HuH-7 (cell line): ENCODE measurements around the gene GPATCH3.
"Not testable (repeated sequence)": the region's sequence is repeated elsewhere in the genome, so short reads cannot be mapped to it uniquely, and the experiment has no call there.

ENCODE experiments used
- DNase-seq: peaks from one replicate; pipeline ENCODE4 v3.0.0; 2011; ENCODE audit warnings: low spot score

The GPATCH3 gene

GRCh38 chr1:26913389-26913753 is 13.1 kb upstream of the GPATCH3 start:
- no peak for DNase-seq

DNA sequence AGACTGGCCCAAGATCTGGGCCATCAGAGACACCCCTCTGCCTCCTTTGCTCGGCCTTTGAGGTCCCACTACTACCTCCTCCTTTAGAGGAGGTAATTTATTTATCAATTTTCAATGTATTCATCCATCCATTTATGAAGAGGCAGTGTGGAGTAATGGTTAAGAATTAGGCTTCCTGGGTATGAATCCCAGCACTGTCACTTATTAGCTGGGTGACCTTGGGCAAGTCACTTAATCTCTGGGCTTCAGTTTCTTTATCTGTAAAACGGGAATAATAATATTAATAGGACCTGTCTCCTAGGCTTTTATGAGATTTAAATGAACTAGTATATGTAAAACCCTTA is 11.9 kb upstream of the GPATCH3 start:
- no peak for DNase-seq

DNA sequence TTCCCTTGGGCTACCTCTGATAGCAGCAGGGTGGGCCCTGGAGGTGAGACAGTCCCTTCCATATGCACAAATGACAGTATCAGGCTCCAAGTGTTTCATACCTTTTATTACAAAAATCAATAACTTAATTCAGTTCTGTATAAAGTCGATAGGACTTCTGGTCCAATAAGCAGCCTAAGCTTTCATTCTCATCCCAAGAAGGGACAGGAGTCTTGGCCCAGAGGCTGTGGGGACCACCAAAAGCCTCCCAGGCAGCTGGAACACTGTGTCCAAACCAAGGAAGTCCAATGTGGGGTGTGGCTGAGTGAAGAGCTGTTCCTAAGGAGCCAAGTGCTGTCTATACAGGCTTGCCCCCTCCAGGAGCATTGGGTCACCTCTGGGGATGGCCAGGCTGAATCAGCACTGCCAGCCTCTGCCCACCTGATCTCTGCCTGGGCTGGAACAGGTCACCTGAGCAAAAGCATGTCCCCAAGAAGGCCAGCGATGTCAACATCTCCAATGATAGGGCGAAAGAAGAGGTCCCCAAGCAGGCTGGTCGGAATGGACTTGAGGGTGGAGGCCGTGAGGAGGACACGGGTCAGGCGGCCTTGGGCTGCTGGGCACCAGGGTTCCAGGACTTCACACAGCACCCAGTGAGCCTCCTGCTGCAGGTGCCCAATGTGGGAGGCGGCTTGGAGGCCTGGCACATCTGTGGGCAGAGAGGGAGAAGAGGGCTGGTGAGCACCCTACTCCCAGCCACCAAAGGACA is 11.3 kb upstream of the GPATCH3 start:
- DNase-seq: no peak

DNA sequence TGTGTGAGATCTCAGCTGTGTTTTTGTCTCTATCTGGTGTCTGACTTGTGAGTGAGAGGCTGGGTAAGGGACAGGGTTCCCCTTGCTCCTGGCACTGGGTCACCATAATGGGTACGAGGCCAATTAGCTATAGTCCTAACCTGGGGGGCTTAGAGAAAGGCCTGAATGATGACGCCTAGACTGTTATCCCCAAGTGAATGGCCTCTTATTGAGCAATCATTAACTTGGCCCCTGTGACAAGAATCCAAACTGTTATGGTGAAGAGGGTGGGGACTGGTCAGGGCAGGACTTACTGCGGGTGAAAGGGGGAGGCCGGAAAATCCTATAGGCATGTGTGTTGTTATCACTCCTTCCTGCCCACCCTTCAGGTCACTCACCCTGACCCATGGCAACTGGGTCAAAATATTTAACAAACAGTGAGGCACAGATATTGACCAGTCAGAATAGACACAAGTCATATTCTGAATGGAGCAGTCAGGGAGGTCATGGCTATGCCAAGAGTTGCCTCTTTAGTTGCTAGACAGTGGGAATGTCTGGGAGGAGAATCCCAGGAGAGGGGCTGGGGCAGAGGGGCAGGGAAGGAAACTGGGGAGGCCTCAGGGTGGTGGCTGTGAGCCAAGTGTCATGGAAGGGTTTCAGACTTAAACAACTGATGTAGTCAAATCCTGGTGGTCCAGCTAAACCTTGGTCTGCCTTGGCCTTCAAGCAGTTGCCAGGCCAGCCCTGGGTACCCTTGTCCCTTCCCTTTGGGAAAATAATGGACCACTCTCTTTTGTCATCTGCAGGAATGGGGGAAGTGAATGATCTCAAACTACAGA is 10.3 kb upstream of the GPATCH3 start:
- DNase-seq: peak; percentile 59

- no peak for DNase-seq
These were observed 9.7 kb upstream of the GPATCH3 start for GRCh38 chr1:26909951-26910342.

GRCh38 chr1:26907071-26907917 is 7.0 kb upstream of the GPATCH3 start:
- DNase-seq: no peak

DNA sequence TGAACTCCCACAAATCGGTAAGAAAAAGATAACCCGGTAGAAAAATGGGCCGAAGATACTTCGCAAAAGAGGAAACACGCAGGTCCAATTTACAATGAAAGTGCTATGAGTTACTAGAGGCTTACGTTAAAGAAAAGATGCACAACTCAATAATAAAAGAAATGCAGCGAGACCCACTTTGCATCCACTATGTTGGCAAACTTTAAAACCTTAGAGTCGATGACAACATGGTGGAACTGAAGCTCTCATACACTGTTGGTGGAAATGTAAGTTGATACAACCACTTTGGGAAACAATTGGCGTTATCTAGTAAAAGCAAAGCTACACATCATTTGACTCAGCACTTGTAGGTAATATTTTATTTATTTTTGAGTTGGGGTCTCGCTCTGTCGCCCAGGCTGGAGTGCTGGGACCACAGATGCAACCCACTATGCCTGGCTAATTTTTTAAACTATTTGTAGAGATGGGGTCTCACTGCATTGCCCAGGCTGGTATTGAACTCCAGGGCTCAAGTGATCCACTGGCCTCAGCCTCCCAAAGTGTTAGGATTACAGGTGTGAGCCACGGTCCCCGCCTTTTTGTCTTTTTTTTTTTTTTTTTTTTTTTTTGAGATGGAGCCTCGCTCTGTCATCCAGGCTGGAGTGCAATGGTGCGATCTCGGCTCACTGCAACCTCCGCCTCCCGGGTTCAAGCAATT is 696 bp upstream of the GPATCH3 start:
- DNase-seq: no peak

DNA sequence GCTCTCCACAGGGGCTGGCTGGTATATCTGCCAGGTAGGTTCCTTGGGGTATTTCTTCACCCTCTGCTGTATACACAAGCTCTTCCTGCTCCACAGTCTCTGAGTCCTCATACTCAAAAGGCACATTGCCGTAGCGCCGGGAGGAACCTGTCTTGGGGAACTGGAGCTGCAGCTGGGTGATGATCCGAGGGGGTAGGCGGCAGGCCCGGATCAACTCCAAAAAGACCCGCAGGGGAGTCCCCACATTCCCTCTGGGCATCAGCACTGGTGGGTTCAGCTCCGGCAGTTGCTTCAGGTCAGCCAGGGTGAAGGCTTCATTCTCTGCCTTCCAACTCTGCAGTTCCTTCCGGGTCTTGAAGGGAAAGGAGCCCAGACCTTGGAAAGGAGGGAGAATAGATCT is 2.9 kb downstream of the GPATCH3 start:
- DNase-seq: no peak

GRCh38 chr1:26894263-26894662 is 6.0 kb downstream of the GPATCH3 start:
- no peak for DNase-seq

DNA sequence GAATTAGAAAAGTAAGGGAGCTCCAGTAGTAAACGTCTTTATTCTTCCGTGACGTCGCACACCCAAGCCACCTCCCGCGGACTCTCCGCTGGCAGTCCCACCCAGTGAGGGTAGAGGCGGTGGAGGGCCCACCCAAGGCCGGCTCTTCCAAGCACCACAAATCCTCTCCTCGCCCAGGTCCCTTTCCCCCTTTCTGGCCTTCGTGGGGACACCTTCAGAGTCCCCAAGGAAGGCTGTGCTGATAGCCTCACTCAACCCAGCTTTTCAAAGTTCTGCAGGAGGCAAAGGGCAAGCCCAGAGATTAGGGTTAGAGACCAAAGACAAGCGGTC is 9.8 kb downstream of the GPATCH3 start:
- no peak for DNase-seq

DNA sequence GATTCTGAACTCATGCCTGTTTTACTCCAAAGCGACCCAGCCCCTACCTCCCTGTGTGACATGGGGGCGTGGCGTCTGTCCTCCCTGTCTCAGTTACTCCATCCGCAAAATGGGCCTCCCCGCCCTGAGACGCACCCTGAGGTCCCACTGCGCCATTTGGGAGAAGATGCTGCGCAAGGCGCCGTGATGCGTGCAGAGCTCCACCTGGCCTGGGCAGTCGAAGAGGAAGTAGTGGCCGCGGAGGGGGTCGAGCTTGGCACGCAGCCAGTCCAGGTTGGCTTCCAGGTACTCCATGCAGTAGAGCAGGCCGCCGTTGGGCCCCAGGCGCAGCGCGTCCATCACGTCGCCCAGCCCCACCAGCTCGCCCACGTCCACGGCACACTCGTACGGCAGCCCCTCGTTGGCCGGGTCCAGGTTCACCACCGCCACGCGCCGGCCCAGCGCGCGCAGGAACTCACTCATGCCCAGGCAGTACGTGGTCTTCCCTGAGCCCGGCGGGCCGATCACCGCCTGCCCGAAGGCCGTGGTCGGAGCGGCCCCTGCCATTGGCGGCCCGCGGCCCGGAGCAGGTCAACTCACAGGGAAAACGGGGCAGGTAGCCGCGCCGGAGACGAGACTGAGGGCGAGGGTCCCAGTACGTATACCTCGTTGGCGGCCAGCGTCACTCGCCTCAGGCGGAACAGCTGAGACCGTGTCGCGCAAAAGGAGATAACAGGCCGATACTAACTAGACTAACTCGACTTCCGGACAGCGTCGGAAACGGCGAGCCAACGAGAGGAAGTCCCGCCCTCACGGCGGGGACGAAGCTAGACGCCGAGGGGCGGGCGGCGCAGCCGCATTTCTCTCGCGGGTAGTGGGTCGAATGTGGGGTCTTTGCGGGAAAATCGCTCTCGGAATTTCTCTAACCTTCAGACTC is 10.5 kb downstream of the GPATCH3 start, which contains the start of gene GPN2:
Gene GPN2, minus strand, starts transcription at position 733 of the 916 bp plus-strand sequence. Its CDS starts 187 bp downstream, at position 546.
- DNase-seq: peak; percentile 78

DNA sequence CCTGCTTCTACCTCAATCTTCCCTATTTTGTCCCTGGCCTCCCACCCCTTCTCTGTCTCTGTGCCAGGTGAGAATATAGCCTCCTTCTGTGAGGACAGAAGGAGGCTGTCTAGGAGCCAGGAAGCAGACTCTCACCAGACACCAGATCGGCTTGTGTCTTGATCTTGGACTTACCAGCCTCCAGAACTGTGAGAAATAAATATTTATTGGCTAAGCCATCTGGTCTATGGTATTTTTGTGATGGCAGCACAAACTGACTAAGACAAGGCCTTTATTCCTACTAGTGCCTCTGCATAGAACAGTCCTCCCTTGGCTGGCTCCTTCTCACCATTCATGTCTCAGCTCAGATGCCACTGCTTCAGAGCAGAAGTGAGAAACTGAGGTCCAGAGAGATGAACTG is 12.0 kb downstream of the GPATCH3 start:
- DNase-seq: no peak

GRCh38 chr1:26887125-26887524 is 13.1 kb downstream of the GPATCH3 start:
- DNase-seq: no peak

DNA sequence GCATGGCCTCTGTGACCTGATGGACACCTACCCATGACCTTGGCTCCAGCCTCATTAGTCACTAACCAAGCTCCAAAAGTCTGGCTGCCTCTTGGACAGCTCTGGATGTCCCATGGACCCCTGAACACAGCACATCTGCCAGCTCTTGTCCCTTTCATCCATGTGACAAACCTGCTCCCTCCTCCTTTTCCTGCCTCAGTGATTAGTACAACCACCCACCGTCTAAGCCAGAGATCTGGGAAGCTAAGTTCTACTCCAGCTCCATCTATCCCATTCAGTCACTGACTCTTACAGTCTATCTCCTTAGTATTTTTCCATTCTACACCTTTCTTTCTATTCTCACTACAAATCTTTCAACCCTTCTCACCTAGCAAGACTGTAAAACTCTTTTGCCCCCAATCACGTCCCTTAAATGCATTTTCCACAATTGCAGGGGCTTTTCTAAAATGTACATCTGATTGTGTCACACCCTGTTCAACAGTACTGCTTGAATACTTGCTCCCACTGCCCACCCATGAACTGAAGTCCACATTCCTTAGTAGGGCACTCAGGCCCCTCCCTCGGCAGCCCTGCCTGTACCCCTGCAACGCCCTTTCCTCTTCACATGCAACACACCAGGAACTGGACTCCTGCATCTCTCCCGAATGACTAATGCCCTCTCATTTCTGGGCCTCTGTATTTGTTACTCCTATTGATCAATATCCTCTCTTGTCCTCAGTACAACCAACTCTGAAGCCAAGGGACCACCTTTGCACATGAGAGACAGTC is 17.4 kb downstream of the GPATCH3 start:
- DNase-seq: no peak

DNA sequence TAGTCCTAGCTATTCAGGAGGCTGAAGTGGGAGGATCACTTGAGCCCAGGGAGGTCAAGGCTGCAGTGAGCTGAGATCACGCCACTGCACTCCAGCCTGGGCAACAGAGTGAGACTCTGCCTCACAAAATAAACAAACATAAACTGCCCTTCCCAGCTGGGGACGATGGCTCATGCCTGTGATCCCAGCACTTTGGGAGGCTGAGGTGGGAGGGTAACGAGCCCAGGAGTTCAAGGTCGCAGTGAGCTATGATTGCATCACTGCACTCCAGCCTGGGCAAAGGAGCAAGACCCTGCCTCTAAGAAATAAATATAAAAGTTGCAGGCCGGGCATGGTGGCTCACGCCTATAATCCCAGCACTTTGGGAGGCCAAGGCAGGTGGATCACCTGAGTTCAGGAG is 18.7 kb downstream of the GPATCH3 start:
- not testable (repeated sequence) for DNase-seq

DNA sequence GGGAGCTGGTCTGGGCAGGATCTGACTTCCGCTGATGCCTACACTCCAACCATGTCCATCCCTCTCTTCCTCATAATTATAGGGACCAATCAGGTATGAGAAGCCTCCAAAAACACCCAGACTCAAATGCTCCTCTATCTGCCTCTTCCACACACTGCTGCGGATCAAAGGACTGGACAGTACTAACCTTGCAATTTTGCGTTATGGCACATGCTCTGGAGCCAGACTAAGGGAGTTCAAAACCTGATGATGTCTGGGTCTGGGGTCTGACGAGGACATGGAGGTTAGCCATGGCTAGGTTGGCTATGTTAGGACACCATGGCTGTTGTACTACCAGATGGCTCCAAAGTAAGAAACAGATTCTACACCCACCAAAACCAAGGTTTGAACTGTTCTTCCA is 20.5 kb downstream of the GPATCH3 start:
- no peak for DNase-seq

DNA sequence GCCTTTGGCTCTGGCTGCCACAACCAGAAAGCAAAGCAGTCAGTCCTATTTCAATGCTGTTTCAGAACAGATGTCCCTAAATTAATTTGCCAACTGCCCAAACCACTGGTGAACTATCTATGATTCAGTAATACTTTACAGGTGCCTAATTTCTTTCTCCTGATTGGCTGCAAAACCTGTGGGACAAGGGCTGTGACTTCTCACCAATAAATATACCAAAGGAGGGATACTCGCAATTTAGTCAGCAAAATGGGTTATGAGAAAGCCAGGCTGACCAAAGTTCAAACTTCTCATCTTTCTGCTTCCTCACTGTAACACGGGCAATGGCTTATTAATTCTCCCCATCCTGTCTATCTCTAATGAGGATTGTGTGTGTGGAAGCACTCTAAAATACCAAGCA is 22.9 kb downstream of the GPATCH3 start:
- no peak for DNase-seq

DNA sequence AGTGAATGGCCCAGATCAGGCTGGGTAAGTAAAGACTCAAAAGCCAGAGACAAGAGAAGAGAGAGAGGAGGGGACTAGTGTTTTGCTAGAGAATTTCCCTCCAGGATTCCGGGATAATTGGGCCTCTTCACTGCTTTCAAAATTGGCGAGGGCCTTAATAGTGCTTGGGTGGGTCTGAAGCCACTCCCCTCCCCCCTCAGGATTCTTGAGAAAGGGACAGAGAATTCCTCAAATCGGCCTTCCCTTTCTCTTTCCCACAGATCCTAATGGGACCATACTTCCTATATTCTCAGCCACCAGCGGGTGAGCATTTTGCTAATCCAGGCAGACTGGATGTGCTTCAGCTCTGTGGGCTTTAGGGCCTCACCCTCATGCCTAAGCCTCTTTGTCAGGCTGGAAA is 25.4 kb downstream of the GPATCH3 start:
- DNase-seq: no peak

DNA sequence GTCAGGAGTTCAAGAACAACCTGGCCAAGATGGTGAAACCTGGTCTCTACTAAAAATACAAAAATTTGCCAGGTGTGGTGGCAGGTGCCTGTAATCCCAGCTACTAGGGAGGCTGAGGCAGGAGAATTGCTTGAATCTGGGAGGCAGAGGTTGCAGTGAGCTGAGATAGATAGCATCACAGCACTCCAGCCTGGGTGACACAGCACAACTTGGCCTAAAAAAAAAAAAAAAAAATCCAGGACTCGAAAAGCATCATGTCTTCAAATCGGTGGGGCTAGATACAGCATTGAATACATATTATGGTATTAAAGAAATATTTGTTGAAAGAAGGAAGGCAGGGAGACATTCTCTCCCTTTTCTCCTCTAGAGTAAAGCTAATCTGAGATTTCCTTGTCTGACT is 27.2 kb downstream of the GPATCH3 start:
- not testable (repeated sequence) for DNase-seq
